Measurements from ENCODE around the gene FANCD2.
"Not testable (repeated sequence)": the region's sequence is repeated elsewhere in the genome, so short reads cannot be mapped to it uniquely, and the experiment has no call there.

FANCD2 gene

DNA sequence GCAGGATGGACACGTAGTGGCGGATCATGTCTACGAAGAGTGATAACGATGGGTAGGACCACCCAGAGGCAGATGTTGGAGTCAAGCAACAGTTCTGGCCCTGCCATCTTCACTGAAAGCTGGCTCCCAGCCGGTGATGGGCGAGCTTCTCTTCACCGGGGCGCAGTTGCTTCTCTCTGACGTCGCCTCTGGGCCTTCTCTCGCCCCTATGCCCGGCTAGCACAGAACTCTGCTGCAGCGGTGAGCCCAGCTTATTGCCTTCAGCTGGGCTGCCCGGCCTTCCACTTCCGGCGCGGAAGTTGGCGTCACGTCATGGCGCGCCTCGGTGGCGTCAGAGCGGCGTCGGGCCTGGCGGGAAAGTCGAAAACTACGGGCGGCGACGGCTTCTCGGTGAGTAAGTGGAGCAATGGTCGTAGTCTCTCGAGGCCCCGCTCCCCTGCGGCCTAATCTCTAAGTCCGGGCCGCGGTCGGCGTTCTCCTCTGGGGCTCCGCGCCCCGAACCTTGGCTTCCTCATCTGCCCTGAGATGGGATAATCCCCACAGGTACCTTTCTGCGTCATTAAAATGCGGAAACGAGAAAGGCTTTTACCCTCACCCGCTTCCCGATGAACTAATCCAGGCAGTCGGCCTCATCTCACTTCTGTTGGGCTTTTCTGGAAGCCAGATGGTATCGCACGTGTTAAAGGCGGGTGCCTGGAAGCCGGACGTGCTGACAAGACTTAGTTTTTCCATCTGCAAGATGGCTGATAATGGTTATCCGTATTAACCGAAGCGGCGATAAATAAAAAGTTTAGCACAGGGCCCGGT is at the start of gene FANCD2:
TSS of gene FANCD2 (plus strand) at position 354 of the 807 bp plus-strand sequence. CDS start 2,221 bp downstream, outside the sequence.
- DNase-seq (ENCODE audit: low read depth in 2 of 2) = peak; percentile 84 to 90

DNA sequence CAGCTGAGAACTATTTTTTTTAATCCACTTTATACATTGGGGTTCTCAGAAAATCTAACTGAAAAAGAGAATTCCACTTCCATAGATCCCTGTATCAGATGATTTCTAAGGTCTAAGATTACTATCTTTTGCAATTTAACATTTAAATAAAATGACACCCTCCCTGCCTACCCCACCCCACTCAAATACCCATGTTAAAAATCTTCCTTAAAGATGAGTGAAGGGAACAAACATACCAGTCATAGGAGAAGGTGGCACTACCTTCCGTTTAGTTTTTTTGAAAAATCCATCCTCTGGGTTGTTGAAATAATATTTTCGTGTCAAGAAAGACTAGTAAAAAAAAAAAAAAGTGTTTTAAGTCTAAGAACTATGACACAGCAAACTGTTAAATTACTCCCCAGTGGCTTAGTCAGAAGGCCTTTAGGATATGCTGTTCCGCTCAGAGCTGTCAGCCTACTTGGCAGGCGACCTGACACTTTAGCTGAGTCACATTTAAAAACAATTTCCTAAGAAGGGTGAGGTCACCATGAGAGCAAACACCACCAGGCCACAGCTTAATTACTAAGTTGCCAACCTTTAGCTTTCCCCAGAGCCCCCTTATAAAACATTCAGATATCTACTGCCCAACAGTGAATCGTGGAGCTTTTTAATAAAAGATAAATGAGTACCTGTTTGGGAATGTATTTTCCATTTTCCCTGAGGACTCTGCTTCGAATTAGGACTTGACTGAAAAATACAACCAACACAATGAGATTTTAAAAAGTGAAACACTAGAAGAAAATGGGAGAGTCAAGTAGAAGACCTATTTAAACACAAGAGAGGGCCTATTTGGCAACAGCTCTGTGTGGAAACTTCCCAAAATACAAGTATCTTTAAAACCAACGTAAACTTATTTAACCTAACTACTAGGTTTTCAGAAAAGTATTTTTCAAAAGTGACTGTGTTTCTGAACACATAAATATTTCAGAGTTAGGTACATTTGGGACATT is 49.2 kb upstream of the FANCD2 start:
- DNase-seq (ENCODE audit: low read depth in 2 of 2) = peak in 1 of 2 donors; percentile 3

DNA sequence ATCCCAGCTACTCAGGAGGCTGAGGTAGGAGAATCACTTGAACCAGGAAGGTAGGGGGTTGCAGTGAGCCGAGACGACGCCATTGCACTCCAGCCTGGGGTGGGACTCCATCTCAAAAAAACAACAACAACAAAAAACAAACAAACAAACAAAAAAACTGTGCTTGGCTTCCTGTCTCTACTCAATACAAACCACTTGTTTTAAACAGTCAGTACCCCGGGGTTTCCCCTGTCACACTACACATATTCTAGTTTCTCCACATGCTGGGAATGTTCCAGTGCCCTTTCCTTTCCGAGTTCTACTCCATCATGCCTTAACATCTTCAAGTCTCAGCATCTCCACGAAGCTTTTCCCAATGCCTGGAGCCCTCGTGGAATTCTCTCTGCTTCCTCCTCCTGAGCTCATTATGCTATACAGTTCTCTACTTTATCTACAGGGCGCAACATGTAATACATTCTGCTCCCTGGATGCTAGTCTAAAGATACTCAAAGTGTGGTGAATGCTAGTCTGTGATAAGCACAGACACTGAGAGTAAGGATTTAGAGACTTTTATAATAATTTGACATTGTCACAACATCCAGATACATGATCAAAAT is 47.4 kb upstream of the FANCD2 start:
- DNase-seq (ENCODE audit: low read depth in 2 of 2) = no peak

DNA sequence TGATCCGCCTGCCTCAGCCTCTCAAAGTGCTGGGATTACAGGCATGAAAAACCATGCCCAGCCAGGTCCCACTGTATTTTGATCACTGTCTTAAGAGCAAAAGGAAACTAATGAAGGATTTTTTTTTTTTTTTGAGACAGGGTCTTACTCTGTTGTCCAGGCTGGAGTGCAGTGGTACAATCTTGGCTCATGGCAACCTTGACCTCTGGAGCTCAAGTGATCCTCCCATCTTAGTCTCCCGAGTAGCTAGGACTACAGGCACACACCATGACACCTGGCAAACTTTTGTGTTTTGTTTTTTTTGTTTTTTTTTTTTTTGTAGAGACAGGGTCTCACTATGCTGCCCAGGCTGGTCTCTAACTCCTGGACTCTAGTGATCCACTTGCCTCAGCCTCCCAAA is 46.0 kb upstream of the FANCD2 start:
- no peak for DNase-seq (ENCODE audit: low read depth in 2 of 2)

DNA sequence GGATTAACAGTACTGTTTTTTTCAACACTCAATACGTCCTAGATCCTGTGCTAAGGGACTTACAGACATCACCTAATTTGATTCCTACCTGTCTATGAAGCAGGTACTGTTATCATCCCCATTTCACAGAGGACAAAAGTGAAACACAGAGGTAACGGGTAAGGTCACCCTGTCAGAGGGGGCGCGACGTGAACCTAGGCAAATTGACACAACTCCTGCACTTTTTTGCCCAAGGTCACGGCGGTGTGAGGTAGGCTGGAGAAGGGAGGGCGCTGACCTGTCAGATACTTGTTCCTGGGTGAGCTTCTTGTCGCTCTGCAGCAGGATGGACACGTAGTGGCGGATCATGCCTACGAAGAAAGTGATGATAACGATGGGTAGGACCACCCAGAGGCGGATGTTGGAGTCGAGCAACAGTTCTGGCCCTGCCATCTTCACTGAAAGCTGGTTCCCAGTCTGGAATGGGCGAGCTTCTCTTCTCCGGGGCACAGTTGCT is 40.0 kb upstream of the FANCD2 start:
- no peak for DNase-seq (ENCODE audit: low read depth in 2 of 2)

DNA sequence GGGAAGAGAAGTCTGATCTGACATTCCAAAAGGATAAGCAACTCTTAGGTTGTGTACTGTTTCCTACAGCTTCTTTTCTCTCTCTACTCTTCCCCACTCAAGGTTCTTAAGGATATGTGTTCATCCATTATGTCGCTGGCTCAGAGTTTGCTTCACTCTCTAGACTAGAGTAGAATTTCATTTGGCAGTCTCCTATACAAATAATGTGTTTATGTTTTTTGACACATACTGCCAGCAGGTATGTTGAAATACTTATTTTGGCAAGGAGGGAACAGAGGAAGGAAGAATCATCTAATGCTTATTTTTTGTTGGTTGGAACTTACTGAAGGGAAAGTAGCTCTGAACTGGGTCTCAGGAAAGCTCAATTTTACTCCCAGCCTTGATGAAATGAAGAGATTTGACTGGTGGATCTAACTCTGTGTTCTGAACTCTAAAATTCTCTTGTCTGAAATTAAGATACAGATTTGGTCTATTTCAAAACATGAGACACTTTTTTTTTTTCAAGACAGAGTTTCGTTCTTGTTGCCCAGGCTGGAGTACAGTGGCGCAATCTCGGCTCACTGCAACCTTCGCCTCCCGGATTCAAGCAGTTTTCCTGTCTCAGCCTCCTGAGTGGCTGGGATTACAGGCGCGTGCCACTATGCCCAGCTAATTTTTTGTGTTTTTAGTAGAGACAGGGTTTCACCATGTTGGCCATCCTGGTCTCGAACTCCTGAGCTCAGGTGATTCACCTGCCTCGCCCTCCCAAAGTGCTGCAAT is 32.0 kb upstream of the FANCD2 start:
- no peak for DNase-seq (ENCODE audit: low read depth in 2 of 2)

DNA sequence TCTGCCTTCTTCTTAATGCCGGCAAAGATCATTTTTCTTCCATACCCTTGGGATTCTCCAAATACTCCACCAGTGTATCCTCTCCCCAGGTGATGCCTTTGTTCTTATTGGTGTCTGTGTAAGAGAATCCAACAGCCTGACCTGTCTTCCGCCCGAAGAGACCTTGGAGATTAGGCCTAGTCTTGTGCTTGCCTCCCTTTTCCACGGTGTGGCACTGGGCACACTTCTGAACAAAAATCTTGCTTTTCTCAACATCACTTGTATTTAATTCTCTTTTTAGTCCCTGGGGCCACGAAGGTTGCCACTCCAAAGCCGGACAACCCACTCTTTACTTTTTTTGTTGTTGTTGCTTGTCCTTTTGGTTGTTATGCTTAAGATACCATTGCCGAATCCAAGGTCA is 25.6 kb upstream of the FANCD2 start:
- DNase-seq (ENCODE audit: low read depth in 2 of 2) = no peak

DNA sequence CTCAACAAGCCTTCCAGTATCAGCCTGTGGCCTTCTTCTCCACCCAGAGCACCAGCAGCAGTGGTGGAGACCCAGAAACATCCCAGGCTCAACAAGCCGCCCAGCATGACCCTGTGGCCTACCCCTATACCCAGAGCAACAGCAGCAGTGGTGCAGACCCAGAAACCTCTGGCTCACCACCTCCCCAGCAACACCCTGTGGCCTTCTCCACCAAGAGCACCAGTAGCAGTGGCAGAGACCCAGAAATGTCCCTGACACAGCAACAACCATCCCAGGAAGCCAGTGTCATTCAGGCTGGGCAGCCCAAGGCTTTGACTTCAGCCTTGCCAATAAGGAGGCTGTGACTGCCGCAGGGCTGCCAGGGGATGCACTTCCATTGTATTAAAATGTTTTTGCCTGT is 23.3 kb upstream of the FANCD2 start:
- no peak for DNase-seq (ENCODE audit: low read depth in 2 of 2)

DNA sequence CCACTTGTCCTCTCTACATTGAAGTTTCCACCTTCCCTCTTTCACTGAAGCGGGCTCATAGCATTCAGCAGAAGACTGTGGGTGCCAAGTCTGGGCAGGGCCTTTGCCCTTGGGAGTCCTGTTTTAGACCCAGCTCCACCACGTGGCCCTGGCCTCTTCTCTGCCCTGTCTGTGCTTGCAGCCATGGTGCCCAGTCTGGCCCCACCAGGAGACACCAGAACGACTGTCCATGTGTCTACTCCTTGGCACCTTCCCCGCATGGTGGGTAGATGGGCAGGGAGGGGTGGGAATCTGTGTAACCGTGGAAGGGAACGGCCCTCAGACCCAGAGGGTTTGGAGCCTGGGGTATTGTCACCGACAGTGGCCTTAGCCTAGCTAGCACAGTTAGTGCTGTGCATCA is 21.7 kb upstream of the FANCD2 start:
- no peak for DNase-seq (ENCODE audit: low read depth in 2 of 2)

DNA sequence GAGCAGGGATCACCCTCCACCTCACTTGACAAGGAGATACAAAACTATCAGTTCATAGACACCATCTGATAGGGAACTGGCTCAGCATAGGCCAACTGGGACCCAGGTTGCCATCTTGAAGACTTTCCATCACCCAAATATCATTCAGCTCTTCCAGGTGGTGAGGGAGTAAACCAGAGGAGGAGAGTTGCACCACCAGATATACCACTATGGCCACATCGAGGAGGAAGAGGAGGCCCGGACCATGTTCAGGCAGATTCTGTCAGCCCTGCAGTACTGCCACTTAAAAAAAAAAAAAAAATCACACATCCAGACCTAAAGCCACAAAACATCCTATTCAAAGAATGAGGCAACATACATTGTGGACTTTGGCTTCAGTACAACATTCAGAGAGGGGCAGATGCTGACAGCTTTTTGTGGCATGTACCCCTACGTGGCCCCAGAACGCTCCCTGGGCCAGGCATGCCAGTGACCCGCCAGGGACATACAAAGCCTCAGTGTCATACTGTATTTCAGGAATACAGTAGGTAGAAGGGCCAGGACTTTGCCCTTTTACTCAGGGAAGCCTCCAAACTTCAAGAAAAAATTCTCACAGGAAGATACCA is 21.2 kb upstream of the FANCD2 start:
- no peak for DNase-seq (ENCODE audit: low read depth in 2 of 2)

DNA sequence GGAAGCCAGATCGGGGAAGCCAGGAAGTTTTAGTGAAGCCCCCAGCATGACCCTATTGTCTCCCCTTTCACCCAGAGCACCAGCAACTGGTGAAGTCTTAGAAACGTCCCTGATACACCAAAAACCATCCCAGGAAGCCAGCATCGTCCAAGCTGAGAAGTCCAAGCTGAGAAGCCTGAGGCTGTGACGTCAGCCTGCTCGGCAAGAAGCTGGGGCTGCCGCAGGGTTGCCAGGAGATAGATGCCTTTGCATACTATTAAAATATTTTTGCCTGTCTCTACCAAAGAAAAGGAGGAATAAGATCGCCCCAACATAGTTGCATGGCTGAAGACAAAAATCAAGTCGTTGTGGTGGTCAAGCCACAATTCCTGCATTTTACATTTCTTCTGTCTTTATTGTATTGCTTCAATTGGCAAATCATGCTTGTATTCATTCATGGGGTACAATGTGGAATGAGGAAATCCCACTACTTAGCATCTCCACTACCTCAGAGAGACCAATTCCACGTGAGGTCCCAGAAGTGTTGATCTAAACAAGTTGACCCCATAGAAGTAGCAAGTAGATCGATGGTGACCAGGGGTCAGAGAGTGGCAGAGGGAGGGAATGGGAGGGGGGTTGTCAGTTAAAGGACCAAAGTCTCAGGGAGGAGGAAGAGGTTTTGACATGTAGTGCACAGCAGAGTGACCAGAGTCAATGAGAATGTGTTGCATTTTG is 20.0 kb upstream of the FANCD2 start:
- DNase-seq (ENCODE audit: low read depth in 2 of 2) = no peak

DNA sequence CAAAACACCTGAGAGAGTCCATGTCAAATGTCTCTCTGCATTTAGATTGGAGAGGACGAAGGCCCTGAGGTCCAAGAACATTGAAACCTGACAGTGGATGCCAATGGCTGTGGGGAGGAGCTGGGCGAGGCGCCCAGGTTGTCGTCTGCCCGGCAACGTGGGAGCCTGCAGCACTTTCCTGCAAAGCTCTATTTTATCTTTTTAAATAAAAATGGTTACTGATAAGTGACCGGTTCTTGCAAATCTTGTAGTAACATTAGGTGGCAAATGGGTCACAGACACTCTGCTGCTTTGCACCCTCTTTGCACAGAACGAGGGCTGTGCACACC is 19.5 kb upstream of the FANCD2 start:
- no peak for DNase-seq (ENCODE audit: low read depth in 2 of 2)

DNA sequence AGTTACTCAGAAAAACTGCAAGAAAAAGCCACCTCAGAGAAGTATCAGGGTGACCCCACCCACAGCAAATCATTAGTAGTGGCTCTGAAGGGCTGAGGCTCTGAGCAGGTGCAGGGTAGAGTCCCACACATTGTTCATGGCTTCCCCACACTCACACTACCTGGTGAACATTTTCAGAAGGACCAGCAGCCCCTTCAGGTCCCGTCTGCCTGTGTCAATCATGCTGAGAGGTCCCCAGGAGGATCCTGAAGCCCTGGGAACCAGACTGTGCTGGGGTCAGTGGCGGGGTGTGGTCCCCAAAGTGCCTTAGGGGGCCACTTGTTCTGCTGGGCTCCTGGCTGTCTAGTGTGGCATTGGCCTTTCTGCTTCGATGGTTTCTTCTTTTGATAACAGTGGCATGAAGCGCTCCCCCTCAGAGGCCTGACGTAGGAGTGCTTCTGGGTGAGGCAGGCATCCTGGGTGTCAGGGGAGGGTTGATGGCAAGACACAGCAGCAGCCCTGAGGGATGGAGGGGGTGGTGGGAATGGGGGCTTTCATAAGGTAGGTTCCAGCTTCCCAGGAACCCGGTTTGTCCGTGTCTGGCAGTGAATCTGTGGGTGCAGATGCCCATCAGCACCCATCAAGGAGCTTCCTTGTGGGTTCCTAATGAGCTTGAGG is 19.0 kb upstream of the FANCD2 start:
- no peak for DNase-seq (ENCODE audit: low read depth in 2 of 2)

DNA sequence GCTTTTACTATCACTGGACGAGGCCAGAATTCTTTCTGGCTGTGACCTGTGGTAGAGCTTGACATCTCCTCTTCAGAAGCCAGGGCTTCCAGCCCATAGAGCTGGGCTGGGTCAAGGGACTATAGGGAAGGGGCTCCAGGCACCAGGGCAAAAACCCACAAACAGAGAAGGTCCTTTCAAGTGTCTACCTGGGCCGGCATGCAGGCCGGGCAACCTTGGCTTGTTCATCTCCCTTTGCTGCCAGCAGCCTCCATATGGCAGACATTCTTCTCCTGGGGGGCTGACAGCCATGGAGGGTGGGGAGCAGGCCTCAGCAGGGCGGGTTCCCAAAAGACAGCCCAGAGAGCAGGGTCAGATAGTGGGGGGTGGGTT is 18.0 kb upstream of the FANCD2 start:
- not testable (repeated sequence) for DNase-seq (ENCODE audit: low read depth in 2 of 2)

DNA sequence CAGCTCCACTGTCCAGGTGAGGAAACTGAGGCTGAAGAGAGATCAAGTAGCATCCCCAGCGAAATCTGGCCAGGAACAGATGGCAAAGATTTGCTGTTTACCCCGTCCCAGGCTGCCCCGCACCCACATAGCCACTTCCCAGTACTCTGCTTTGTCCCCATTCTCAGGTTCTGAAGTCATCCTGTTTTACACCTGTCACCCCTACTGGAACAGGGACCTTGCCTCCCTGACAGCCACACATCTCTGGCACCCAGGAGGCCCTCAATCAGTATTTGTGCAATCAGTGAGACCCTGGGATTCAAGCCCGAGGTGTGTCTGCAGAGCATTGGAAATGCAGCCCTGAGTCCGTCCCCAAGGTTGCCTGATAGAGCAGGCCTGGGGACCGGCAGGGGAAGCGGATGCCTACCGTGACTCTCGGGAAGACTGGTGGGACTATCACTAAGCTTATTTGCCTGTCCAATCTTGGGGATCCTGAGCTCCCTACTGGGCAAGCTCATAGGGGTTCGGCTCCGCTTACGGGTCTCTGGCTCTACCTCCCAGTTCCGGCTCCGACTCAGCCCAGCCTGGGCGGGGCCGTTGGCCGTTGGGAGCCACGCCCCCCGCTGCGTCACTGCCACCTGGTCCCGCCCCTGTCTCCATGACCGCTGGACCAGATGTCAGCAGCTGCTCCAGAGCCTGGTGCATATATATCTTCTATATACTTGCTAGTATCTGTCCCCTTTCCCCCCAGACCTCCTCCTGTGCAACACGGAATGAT is 17.5 kb upstream of the FANCD2 start:
- DNase-seq (ENCODE audit: low read depth in 2 of 2) = peak; percentile 63 to 70

DNA sequence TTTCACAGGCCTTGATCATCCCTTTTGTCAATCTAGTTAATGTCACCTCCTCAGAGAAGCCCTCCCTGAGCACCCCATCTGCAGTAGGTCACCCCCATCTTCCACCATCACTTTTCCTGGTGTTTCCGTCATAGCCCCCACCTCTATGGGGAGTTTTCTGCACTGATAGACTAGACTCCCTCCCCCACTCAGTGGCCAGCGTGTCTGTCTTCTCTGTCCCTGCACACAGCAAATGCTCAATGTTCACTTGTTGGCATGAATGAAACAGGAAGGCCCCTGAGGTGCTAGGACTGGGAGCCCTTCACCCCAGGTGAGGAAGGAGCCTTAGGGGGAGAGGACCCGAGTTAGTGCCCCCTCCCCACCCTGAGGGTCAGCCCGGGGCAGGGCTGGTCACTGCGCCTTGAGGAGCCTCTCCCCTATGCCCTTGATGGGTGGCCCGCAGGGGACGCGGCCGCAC is 15.8 kb upstream of the FANCD2 start:
- DNase-seq (ENCODE audit: low read depth in 2 of 2) = no peak

DNA sequence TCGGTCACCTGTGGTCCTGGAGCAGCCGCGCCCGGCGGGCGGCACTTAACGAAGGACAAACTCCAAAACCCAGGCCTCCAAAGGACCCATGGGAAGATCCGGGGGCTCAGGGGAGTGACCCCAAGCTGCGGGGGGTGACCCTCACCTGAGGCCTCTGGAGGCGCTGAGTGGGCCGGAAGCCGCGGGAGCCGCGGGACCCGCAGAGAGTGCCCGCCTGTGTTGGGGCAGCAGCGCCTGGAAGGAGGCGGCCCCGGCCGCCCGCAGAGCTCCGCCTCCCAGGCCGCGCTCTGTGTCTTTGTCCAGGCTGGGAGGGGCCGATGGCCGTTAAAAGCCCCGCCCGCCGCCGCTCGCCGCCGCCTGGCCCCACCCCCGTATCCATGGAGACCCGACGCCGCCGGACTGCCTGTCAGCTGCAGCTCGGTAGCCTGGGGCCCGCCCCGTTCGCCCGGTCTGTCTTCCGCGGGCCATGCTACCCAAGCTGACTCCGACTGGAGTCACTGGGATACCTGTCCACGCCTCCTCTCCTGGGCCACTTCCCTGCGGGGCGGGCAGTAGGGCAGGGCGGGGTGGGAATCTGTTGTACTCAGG is 15.3 kb upstream of the FANCD2 start:
- DNase-seq (ENCODE audit: low read depth in 2 of 2) = peak; percentile 47 to 83

DNA sequence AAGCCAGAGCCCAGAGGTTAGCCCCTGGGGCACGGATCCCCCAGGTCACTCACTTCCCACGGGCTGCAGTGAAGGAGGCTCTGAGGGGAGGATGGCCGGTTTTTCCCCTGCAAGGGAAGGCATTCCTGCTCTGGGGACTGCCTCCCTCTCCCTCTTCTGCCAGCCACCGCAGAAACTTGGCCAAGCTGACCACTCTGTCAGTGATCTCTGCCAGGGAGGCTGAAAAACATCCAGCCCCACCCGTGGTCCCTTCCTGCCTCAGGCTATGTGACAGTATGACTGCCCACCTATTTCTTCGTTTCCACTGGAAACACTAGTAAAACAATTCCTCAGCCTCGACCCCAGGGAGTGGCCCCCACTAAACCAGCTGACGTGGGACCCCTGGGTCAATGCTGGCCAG is 14.6 kb upstream of the FANCD2 start:
- DNase-seq (ENCODE audit: low read depth in 2 of 2) = no peak

DNA sequence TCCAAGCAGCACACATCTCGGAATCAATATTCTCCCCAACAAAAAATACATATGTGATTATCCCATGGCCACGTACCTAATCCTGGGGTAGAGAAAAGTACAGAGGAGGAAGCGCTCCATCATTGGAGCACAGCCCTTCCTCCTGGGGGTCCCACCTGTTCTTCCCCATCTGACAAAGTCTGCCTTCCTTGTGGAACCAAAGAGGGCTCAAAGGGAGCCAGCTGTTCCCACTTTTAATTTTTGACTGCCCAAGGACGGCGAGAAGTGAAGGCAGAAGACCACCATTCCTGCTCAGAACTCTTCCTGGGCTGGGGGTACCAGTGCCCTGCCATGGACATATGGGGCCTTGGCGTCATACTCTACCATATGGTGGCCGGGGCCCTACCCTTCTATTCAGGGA is 14.1 kb upstream of the FANCD2 start:
- no peak for DNase-seq (ENCODE audit: low read depth in 2 of 2)
